Thyroid gland (tissue), 4 donors: ENCODE measurements around the gene CCDC178.

ENCODE experiments used
- CTCF ChIP-seq, 6 experiments: fragments of 200-600 bp in 3 of 6; fragments of 450-650 bp in 3 of 6; sonication (generic) in 3 of 6; IDR thresholded peaks; one replicate each; pipeline ENCODE4 v1.5.1; 2016 to 2019; ENCODE audit warnings: antibody characterized with exemption in 6 of 6, mild to moderate bottlenecking in 2 of 6, inconsistent platforms in 1 of 6, moderate library complexity in 1 of 6
- POLR2A ChIP-seq, 2 donors: fragments of 450-650 bp; IDR thresholded peaks; one replicate each; pipeline ENCODE4 v1.6.1; 2017; ENCODE audit warnings: antibody characterized with exemption in 2 of 2, mild to moderate bottlenecking in 2 of 2, moderate library complexity in 1 of 2

GRCh38 chr18:33146014-33146413 lies 294.5 kb downstream of the CCDC178 start:
- TF ChIP-seq CTCF (IDR thresholded peaks at IDR 0.05) = no peak
- no peak for TF ChIP-seq POLR2A (IDR thresholded peaks at IDR 0.05)
